Stomach (tissue), 4 donors: ENCODE measurements around the gene DSE.

Experiments used
- EP300 ChIP-seq: sonication (generic); formaldehyde crosslinking; IDR thresholded peaks from one replicate; pipeline ENCODE4 v1.6.1; 2017; ENCODE audit warnings: antibody characterized with exemption
- POLR2A ChIP-seq, 4 donors: fragments of 450-650 bp; IDR thresholded peaks; one replicate each; pipeline ENCODE4 v1.6.1; 2016; ENCODE audit warnings: antibody characterized with exemption in 4 of 4, control low read depth in 2 of 4, mild to moderate bottlenecking in 1 of 4, moderate library complexity in 1 of 4
- POLR2AphosphoS5 ChIP-seq, 3 donors: sonication (generic); formaldehyde crosslinking; IDR thresholded peaks; one replicate each; pipeline ENCODE4 v1.6.1; 2016; ENCODE audit warnings: antibody characterized with exemption in 3 of 3
- TF ChIP-seq, protein P1 (sequence below), 7 experiments: fragments of 450-650 bp in 4 of 7; fragments of 200-600 bp in 3 of 7; sonication (generic) in 3 of 7; IDR thresholded peaks; one replicate each; pipeline ENCODE4 v1.5.1; 2016 to 2019; ENCODE audit warnings: antibody characterized with exemption in 7 of 7, control low read depth in 2 of 7, mild to moderate bottlenecking in 1 of 7

DNA sequence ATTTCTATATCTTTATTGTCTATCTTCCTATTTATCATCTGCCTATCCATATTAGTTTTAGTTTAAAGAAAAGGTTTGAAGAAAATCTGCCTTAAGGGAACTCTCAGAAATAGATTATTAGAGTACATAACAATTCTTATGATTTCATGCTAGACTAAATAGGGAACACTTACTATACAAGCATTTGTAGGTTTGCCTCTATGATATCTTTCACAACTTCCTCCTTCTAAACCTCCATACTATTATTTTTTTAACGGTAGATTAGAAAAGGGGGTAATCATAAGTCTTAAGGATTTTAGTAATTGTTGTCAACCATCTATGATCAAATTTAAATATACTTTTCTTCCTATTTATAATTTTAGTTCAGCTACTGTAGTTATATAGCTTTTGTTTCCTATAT lies 11.6 kb upstream of the DSE start:
- TF ChIP-seq, protein P1, sequence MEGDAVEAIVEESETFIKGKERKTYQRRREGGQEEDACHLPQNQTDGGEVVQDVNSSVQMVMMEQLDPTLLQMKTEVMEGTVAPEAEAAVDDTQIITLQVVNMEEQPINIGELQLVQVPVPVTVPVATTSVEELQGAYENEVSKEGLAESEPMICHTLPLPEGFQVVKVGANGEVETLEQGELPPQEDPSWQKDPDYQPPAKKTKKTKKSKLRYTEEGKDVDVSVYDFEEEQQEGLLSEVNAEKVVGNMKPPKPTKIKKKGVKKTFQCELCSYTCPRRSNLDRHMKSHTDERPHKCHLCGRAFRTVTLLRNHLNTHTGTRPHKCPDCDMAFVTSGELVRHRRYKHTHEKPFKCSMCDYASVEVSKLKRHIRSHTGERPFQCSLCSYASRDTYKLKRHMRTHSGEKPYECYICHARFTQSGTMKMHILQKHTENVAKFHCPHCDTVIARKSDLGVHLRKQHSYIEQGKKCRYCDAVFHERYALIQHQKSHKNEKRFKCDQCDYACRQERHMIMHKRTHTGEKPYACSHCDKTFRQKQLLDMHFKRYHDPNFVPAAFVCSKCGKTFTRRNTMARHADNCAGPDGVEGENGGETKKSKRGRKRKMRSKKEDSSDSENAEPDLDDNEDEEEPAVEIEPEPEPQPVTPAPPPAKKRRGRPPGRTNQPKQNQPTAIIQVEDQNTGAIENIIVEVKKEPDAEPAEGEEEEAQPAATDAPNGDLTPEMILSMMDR (IDR thresholded peaks at IDR 0.05): no peak
- no peak for TF ChIP-seq POLR2A (IDR thresholded peaks at IDR 0.05)
- no peak for TF ChIP-seq EP300
- TF ChIP-seq POLR2AphosphoS5 (IDR thresholded peaks at IDR 0.05): no peak
